T-helper 17 cell (primary cell): ENCODE measurements around the gene RFX4. TPM values are rescaled to one million over a fixed set of nuclear protein-coding genes. Genes with fewer than 3 reads are reported as not detected.
"Not testable (repeated sequence)": the region's sequence is repeated elsewhere in the genome, so short reads cannot be mapped to it uniquely, and the experiment has no call there.

Experiments used
- ATAC-seq: fragments of 150-1000 bp; cut with Tn5 transposase; 2 replicates; pipeline ENCODE4 v1.10.0; 2021; ENCODE audit warnings: mild to moderate bottlenecking, moderate library complexity
- DNase-seq, 3 donors: peaks; one replicate each; pipeline versions ENCODE4 v3.0.0 to v3.0.0-alpha.2; 2020 to 2021
- H3K9me3 ChIP-seq: one replicate; pipeline ENCODE4 v1.7.0; 2013; ENCODE audit warnings: low read length, mild to moderate bottlenecking; ENCODE audit not compliant: control insufficient read depth, poor library complexity, severe bottlenecking
- H3K27ac Mint-ChIP-seq: one replicate; pipeline ENCODE4 v1.8.0; 2022; ENCODE audit warnings: mild to moderate bottlenecking, moderate library complexity, mixed read lengths
- H3K27me3 Mint-ChIP-seq: one replicate; pipeline ENCODE4 v1.8.0; 2022; ENCODE audit warnings: mixed read lengths
- H3K36me3 Mint-ChIP-seq: one replicate; pipeline ENCODE4 v1.8.0; 2022; ENCODE audit warnings: low read depth, mixed read lengths
- H3K4me1 Mint-ChIP-seq: one replicate; pipeline ENCODE4 v1.8.0; 2022; ENCODE audit warnings: mild to moderate bottlenecking, mixed read lengths
- H3K4me3 Mint-ChIP-seq: one replicate; pipeline ENCODE4 v1.8.0; 2022; ENCODE audit warnings: mild to moderate bottlenecking, moderate library complexity, mixed read lengths
- total RNA-seq, 4 donors: library from RNA in 2 of 4; stranded (reverse) in 2 of 4; gene quantifications; one replicate each; pipeline ENCODE4 v1.2.3 and lab custom pipeline; 2022 to 2026

RFX4 gene
- total RNA-seq, 2 donors from 2014 or later: not detected

GRCh38 chr12:106720696-106721095 is 137.9 kb downstream of the RFX4 start:
- Mint-ChIP-seq H3K4me3 (no peak overlapping the region), H3K4me1 (peaks cover 11% of the 10 kb centered on the region), H3K27ac (no peak overlapping the region), H3K36me3 (no peaks in the 10 kb centered on the region), H3K27me3 (no peaks in the 10 kb centered on the region)
- no peaks in the 10 kb centered on the region for H3K9me3 ChIP-seq
- ATAC-seq (no peak), DNase-seq (no peak)

GRCh38 chr12:106721915-106722314 is 139.1 kb downstream of the RFX4 start:
- Mint-ChIP-seq H3K36me3 (no peaks in the 10 kb centered on the region), H3K4me1 (peaks cover 11% of the 10 kb centered on the region), H3K4me3 (no peak overlapping the region), H3K27me3 (no peaks in the 10 kb centered on the region), H3K27ac (no peak overlapping the region)
- no peaks in the 10 kb centered on the region for H3K9me3 ChIP-seq
- ATAC-seq: no peak
- no peak for DNase-seq

DNA sequence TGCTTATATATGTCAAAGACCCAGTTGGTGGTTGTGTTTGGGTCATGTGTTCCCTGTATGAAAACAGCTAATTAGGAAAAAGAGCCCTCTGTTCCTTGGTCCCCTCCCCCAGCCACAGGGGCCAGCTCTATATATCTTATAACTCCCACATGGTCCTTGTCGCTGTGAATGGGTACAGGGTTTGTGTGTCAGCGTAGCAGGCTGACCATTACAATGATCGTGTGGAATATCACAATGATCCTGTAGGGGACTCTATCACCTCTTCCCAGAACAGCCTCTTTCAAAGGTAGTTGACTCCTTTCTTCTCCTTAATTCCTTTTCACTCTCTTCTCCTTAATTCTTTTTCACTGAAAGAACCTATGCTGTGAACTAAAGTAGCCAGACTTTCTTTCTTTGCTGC is 140.0 kb downstream of the RFX4 start:
- no peak overlapping the region for H3K4me3 Mint-ChIP-seq
- peaks cover 11% of the 10 kb centered on the region for H3K4me1 Mint-ChIP-seq
- H3K27ac Mint-ChIP-seq: peak overlapping the region; percentile 8
- DNase-seq: no peak
- ATAC-seq: no peak
- H3K27me3 Mint-ChIP-seq: no peaks in the 10 kb centered on the region
- no peaks in the 10 kb centered on the region for H3K9me3 ChIP-seq
- no peaks in the 10 kb centered on the region for H3K36me3 Mint-ChIP-seq

- no peak overlapping the region for H3K27ac Mint-ChIP-seq
- no peak for ATAC-seq
Measured at GRCh38 chr12:106723416-106723815, 140.6 kb downstream of the RFX4 start.

GRCh38 chr12:106724116-106724515 is 141.3 kb downstream of the RFX4 start:
- Mint-ChIP-seq H3K4me1 (peaks cover 11% of the 10 kb centered on the region), H3K4me3 (no peak overlapping the region), H3K36me3 (no peaks in the 10 kb centered on the region), H3K27me3 (peaks cover 3% of the 10 kb centered on the region), H3K27ac (no peak overlapping the region)
- DNase-seq: no peak
- no peaks in the 10 kb centered on the region for H3K9me3 ChIP-seq
- no peak for ATAC-seq

More at GRCh38 chr12:106723416-106723815, 140.6 kb downstream of the RFX4 start:
- no peak overlapping the region for H3K4me3 Mint-ChIP-seq
- no peaks in the 10 kb centered on the region for H3K27me3 Mint-ChIP-seq
- H3K36me3 Mint-ChIP-seq: no peaks in the 10 kb centered on the region
- H3K4me1 Mint-ChIP-seq: peaks cover 11% of the 10 kb centered on the region
- DNase-seq: no peak
- H3K9me3 ChIP-seq: no peaks in the 10 kb centered on the region

DNA sequence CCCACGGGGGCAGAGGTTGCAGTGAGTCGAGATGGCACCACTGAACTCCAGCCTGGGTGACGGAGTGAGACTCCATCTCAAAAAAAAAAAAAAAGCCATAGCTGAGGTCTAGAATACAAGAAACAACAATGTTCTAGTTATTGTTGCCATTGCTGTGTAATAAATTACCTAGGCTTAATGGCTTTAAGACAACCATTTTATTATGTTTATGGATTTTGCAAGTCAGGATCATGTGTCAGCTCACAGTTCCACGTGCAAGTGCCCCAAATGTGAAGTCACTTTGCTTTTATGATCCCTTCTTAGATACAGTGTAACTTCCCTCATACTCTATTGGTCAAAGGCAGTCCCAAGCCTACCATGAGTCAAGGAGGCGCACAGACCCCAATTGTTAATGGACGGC is 142.1 kb downstream of the RFX4 start:
- ATAC-seq: no peak
- no peaks in the 10 kb centered on the region for H3K36me3 Mint-ChIP-seq
- no peak for DNase-seq
- H3K27me3 Mint-ChIP-seq: peaks cover 10% of the 10 kb centered on the region
- no peak overlapping the region for H3K27ac Mint-ChIP-seq
- H3K9me3 ChIP-seq: no peaks in the 10 kb centered on the region
- H3K4me1 Mint-ChIP-seq: peaks cover 13% of the 10 kb centered on the region
- no peak overlapping the region for H3K4me3 Mint-ChIP-seq

DNA sequence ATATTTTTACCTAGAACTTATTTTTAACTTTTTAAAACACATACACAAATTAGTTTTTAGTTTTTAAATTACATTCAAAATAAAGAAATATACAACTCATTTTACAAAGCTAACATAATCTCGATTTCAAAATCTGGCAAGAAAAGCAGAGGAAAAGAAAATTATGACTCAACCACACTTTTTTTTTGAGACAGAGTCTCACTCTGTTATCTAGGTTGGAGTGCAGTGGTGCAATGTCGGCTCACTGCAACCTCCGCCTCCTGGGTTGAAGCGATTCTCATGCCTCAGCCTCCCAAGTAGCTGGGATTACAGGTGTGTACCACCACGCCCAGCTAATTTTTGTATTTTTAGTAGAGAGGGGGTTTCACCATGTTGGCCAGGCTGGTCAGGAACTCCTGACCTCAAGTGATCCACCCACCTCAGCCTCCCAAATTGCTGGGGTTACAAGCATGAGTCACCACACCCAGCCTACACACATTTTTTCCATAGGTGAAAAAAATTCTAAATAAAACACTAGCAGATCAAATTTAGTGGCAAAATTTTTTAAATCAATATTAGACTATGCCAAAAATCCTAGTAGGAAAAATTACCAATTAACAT is 143.9 kb downstream of the RFX4 start:
- ATAC-seq, H3K9me3 ChIP-seq, H3K27ac Mint-ChIP-seq, H3K36me3 Mint-ChIP-seq, H3K4me1 Mint-ChIP-seq, H3K4me3 Mint-ChIP-seq, DNase-seq: not testable (repeated sequence)
- peaks cover 10% of the 10 kb centered on the region for H3K27me3 Mint-ChIP-seq

DNA sequence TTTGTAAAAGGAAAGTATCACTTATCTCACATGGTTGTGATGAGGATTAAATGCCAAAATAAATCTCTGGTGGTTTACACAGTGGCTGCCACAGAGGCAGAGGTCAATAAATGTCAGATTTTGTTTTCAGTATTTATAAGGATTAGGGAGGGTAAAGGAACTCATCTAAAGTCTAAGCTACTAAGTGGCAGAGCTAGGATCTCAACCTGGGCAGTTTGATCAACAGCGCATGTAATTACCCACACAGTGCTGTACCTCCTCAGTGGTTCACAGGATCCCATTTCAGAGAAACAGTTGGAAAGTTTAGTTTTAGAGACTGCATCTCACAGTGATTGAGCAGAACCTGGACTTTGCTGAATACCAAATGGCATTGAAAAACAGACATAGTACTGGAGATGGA is 146.8 kb downstream of the RFX4 start:
- peaks cover 10% of the 10 kb centered on the region for H3K27me3 Mint-ChIP-seq
- ATAC-seq: no peak
- no peak for DNase-seq
- H3K36me3 Mint-ChIP-seq: no peaks in the 10 kb centered on the region
- no peak overlapping the region for H3K4me3 Mint-ChIP-seq
- no peak overlapping the region for H3K27ac Mint-ChIP-seq
- H3K4me1 Mint-ChIP-seq: peaks cover 2% of the 10 kb centered on the region
- H3K9me3 ChIP-seq: no peaks in the 10 kb centered on the region

DNA sequence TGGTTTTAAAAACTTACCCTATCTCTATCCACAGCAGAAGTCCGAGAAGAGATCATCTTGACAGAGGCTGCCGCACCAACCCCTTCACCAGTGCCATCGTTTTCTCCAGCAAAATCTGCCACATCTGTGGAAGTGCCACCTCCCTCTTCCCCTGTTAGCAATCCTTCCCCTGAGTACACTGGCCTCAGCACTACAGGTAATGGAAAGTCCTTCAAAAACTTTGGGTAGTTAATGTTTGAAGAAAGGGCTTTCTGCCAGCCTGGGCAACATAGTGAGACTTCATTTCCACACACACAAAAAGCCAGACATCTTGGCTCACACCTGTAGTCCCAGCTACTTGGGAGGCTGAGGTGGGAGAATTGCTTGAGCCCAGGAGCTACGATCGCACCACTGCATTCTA is 150.1 kb downstream of the RFX4 start:
- ATAC-seq: no peak
- peaks cover 10% of the 10 kb centered on the region for H3K27me3 Mint-ChIP-seq

GRCh38 chr12:106733660-106734059 is 150.9 kb downstream of the RFX4 start:
- H3K4me3 Mint-ChIP-seq: no peak overlapping the region
- DNase-seq (no peak), ATAC-seq (no peak)
- peaks cover 10% of the 10 kb centered on the region for H3K27me3 Mint-ChIP-seq
- peaks cover 9% of the 10 kb centered on the region for H3K4me1 Mint-ChIP-seq
- H3K36me3 Mint-ChIP-seq: peaks cover 2% of the 10 kb centered on the region
- H3K27ac Mint-ChIP-seq: no peak overlapping the region
- no peaks in the 10 kb centered on the region for H3K9me3 ChIP-seq

More for the DNA sequence above, 150.1 kb downstream of the RFX4 start:
- H3K9me3 ChIP-seq: no peaks in the 10 kb centered on the region
- Mint-ChIP-seq H3K36me3 (peaks cover 2% of the 10 kb centered on the region), H3K4me1 (peaks cover 9% of the 10 kb centered on the region), H3K4me3 (no peak overlapping the region), H3K27ac (no peak overlapping the region)
- DNase-seq: no peak

DNA sequence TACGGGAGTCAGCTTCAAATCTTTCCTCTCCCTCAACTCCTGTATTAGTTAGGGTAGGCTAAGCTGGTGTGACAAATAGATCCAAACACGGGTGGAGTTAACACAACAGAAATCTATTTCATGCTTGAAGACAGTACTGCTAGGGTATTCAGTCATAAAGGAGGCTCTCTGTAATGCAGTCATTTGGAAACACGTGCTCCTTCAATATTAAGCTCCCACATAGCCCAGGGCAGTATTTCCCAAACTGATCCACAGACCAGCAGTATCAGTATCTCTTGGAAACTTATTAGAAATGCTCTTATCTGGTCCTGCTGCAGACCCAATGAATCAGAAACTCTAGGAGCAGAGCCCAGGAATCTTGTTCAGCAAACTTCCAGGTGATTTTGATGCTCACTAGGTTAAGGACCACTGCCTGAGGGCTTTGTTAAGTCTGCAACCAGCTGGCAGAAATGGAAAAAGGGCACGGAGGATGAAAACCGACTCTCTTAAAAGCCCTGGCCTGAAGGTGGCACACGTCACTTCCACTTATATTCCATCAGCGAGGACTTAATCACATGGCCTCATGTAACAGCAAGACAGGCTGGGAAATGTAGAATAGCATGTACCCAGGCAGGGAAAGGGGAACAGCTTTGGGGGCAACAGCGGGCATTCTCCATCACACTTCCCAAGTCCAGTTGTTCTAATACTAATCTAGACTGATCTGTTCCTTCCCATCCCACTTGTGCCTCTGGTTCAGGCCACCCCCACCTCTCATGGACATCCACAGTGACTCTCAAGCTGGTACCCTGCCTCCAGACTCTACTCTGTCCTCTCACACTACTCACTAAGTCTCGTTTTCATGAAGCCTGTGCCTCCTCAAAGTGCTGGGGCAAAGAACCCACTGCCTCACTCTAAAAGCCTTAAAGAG is 153.5 kb downstream of the RFX4 start:
- peaks cover 2% of the 10 kb centered on the region for H3K36me3 Mint-ChIP-seq
- H3K4me1 Mint-ChIP-seq: peaks cover 7% of the 10 kb centered on the region
- H3K4me3 Mint-ChIP-seq: no peak overlapping the region
- ATAC-seq: peak; percentile 69
- DNase-seq: no peak
- H3K9me3 ChIP-seq: no peaks in the 10 kb centered on the region
- H3K27me3 Mint-ChIP-seq: peaks cover 6% of the 10 kb centered on the region
- H3K27ac Mint-ChIP-seq: peak overlapping the region; percentile 3

DNA sequence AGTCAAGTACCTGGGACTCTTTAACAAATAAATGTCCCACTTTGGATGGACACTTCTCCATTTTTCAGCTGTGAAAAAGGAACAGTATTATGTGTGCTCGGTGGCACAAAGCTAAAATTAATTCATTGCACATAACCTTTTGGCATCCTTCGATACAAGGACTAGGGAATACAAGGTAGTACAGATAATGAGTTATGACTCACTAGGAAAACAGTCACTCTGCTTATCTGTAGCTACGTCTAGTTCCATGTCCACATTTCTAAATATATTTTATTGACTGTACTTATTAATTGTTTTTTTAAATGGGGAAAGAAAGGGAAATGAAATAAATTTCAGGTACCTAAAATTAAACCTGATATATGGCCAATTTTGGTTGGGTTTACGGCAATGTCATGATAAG is 156.5 kb downstream of the RFX4 start:
- no peaks in the 10 kb centered on the region for H3K9me3 ChIP-seq
- H3K27me3 Mint-ChIP-seq: peaks cover 6% of the 10 kb centered on the region
- DNase-seq (no peak), ATAC-seq (no peak)
- no peak overlapping the region for H3K27ac Mint-ChIP-seq
- H3K4me3 Mint-ChIP-seq: no peak overlapping the region
- H3K4me1 Mint-ChIP-seq: peaks cover 7% of the 10 kb centered on the region
- H3K36me3 Mint-ChIP-seq: peaks cover 2% of the 10 kb centered on the region

DNA sequence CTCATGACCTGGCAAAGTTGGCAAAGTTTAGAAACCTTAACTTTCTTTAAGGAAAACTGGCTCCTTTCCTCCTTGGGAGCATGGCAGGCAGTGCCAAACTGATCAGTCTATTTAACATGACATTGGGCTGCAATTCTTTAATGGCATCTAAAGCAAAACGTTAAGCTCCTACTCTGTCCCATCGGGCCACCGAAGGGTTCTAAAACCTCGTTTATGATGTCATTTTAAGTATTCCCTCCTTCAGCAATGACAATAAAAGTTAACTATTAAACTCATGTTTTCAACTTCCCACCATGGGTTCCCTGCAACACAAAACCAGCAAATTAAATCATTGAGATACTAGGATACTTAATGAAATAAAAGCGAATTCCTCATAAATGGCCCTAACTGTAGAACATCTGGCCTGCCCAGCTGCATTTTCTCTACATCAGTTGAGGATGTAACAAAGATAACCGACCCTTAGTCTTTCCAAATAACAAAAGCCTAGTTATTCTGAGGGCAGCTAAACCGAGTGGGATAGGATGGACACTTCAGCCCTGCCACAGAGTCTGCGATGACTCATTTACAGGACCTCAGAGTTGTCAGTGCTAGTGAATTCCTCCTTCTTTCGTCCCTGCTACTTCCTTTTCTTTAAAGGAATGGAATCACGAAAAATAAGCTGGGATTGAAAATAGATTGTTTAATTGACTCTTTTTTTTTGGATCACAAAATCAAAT is 157.2 kb downstream of the RFX4 start:
- H3K27ac Mint-ChIP-seq: no peak overlapping the region
- no peak for ATAC-seq
- DNase-seq: no peak
- H3K36me3 Mint-ChIP-seq: peaks cover 2% of the 10 kb centered on the region
- no peak overlapping the region for H3K4me3 Mint-ChIP-seq
- peaks cover 7% of the 10 kb centered on the region for H3K4me1 Mint-ChIP-seq
- peaks cover 6% of the 10 kb centered on the region for H3K27me3 Mint-ChIP-seq
- no peaks in the 10 kb centered on the region for H3K9me3 ChIP-seq
